NCI-H748 (cell line): ENCODE data around the gene HSPG2.
"Not testable (repeated sequence)": the region's sequence is repeated elsewhere in the genome, so short reads cannot be mapped to it uniquely, and the experiment has no call there.

Source experiments
- DNase-seq: peaks from one replicate; lab custom pipeline; 2025; ENCODE audit not compliant: unreplicated experiment; lab: John Stamatoyannopoulos, UW

HSPG2 gene

GRCh38 chr1:21830792-21831453 is 106.2 kb downstream of the HSPG2 start:
- no peak for DNase-seq

- no peak for DNase-seq
These were observed 107.8 kb downstream of the HSPG2 start for GRCh38 chr1:21829294-21829693.

GRCh38 chr1:21828506-21829210 is 108.5 kb downstream of the HSPG2 start:
- DNase-seq: no peak

GRCh38 chr1:21828075-21828474 is 109.0 kb downstream of the HSPG2 start:
- DNase-seq: no peak

- DNase-seq: no peak
These were observed 109.9 kb downstream of the HSPG2 start for GRCh38 chr1:21827141-21827679.

- not testable (repeated sequence) for DNase-seq
These were observed 110.4 kb downstream of the HSPG2 start for GRCh38 chr1:21826694-21827093.

- no peak for DNase-seq
These were observed 111.7 kb downstream of the HSPG2 start for GRCh38 chr1:21825393-21825792.

- no peak for DNase-seq
These were observed 112.2 kb downstream of the HSPG2 start for GRCh38 chr1:21824926-21825325.

- DNase-seq: no peak
These were observed 113.0 kb downstream of the HSPG2 start for GRCh38 chr1:21823980-21824702.

- DNase-seq: no peak
These were observed 113.7 kb downstream of the HSPG2 start for GRCh38 chr1:21823206-21823979.

GRCh38 chr1:21822349-21822748 is 114.8 kb downstream of the HSPG2 start:
- no peak for DNase-seq

- no peak for DNase-seq
These were observed 115.6 kb downstream of the HSPG2 start for GRCh38 chr1:21821385-21822019.

GRCh38 chr1:21820597-21821232 is 116.4 kb downstream of the HSPG2 start:
- DNase-seq: no peak

GRCh38 chr1:21818656-21819055 is 118.5 kb downstream of the HSPG2 start:
- no peak for DNase-seq

- DNase-seq: no peak
These were observed 120.4 kb downstream of the HSPG2 start for GRCh38 chr1:21816602-21817302.

GRCh38 chr1:21815724-21816321 is 121.3 kb downstream of the HSPG2 start:
- no peak for DNase-seq

- no peak for DNase-seq
These were observed 122.0 kb downstream of the HSPG2 start for GRCh38 chr1:21814981-21815582.

GRCh38 chr1:21814241-21814918 is 122.7 kb downstream of the HSPG2 start:
- no peak for DNase-seq
